ENCODE results near the gene PHLDA3. TPM values are rescaled to one million over a fixed set of nuclear protein-coding genes. Genes with fewer than 3 reads are reported as not detected.

The PHLDA3 gene
- total and polyA plus RNA-seq, 2 of the 13 experiments (the other 11 are each of a cell fraction or from before 2014, with no cell fraction given): 16.7 to 33.6 TPM

GRCh38 chr1:201481761-201482493, 12.9 kb upstream of the PHLDA3 start (continued):
- TF ChIP-seq, protein P1, sequence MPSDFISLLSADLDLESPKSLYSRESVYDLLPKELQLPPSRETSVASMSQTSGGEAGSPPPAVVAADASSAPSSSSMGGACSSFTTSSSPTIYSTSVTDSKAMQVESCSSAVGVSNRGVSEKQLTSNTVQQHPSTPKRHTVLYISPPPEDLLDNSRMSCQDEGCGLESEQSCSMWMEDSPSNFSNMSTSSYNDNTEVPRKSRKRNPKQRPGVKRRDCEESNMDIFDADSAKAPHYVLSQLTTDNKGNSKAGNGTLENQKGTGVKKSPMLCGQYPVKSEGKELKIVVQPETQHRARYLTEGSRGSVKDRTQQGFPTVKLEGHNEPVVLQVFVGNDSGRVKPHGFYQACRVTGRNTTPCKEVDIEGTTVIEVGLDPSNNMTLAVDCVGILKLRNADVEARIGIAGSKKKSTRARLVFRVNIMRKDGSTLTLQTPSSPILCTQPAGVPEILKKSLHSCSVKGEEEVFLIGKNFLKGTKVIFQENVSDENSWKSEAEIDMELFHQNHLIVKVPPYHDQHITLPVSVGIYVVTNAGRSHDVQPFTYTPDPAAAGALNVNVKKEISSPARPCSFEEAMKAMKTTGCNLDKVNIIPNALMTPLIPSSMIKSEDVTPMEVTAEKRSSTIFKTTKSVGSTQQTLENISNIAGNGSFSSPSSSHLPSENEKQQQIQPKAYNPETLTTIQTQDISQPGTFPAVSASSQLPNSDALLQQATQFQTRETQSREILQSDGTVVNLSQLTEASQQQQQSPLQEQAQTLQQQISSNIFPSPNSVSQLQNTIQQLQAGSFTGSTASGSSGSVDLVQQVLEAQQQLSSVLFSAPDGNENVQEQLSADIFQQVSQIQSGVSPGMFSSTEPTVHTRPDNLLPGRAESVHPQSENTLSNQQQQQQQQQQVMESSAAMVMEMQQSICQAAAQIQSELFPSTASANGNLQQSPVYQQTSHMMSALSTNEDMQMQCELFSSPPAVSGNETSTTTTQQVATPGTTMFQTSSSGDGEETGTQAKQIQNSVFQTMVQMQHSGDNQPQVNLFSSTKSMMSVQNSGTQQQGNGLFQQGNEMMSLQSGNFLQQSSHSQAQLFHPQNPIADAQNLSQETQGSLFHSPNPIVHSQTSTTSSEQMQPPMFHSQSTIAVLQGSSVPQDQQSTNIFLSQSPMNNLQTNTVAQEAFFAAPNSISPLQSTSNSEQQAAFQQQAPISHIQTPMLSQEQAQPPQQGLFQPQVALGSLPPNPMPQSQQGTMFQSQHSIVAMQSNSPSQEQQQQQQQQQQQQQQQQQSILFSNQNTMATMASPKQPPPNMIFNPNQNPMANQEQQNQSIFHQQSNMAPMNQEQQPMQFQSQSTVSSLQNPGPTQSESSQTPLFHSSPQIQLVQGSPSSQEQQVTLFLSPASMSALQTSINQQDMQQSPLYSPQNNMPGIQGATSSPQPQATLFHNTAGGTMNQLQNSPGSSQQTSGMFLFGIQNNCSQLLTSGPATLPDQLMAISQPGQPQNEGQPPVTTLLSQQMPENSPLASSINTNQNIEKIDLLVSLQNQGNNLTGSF (CRISPR knock-in tag; IDR thresholded peaks at IDR 0.05): no peak
- TF ChIP-seq ZNF580 (CRISPR knock-in tag; IDR thresholded peaks at IDR 0.05; ENCODE audit: borderline replicate concordance, low read depth) (peak; percentile 39; the same call in 1 of the 2 replicates), JUND (CRISPR knock-in tag; IDR thresholded peaks at IDR 0.05) (no peak), SRY (CRISPR knock-in tag; IDR thresholded peaks at IDR 0.05) (0 out of 2 replicates have a peak, but pooled peaks have one; percentile 22), IRX3 (CRISPR knock-in tag; IDR thresholded peaks at IDR 0.05; ENCODE audit: borderline replicate concordance, low read depth) (no peak), ELK4 (CRISPR knock-in tag; IDR thresholded peaks at IDR 0.05; ENCODE audit: borderline replicate concordance) (no peak), GFI1 (CRISPR knock-in tag; IDR thresholded peaks at IDR 0.05; ENCODE audit: borderline replicate concordance) (no peak), ZNF160 (CRISPR knock-in tag; IDR thresholded peaks at IDR 0.05) (no peak), GATA4 (IDR thresholded peaks at IDR 0.05; ENCODE audit: borderline replicate concordance, low read depth) (no peak), ETV6 (CRISPR knock-in tag; conservative IDR thresholded peaks at IDR 0.05) (no peak), ZNF18 (CRISPR knock-in tag; IDR thresholded peaks at IDR 0.05; ENCODE audit: insufficient replicate concordance) (no peak), ZNF558 (CRISPR knock-in tag; IDR thresholded peaks at IDR 0.05; ENCODE audit: borderline replicate concordance) (no peak), ZNF703 (CRISPR knock-in tag; IDR thresholded peaks at IDR 0.05; ENCODE audit: borderline replicate concordance) (no peak), NKX3-1 (CRISPR knock-in tag; IDR thresholded peaks at IDR 0.05) (no peak), NR3C1 (CRISPR knock-in tag; IDR thresholded peaks at IDR 0.05) (no peak), ZNF354B (CRISPR knock-in tag; IDR thresholded peaks at IDR 0.05) (no peak), MBD4 (IDR thresholded peaks at IDR 0.05; ENCODE audit: borderline replicate concordance, low read length) (no peak), ZNF451 (CRISPR knock-in tag; IDR thresholded peaks at IDR 0.05) (0 out of 2 replicates have a peak, but pooled peaks have one; percentile 23), ELF1 (CRISPR knock-in tag; IDR thresholded peaks at IDR 0.05) (peak; percentile 14; the same call in 1 of the 2 replicates), ZNF619 (CRISPR knock-in tag; IDR thresholded peaks at IDR 0.05) (no peak)
- TF ChIP-seq, protein P2, sequence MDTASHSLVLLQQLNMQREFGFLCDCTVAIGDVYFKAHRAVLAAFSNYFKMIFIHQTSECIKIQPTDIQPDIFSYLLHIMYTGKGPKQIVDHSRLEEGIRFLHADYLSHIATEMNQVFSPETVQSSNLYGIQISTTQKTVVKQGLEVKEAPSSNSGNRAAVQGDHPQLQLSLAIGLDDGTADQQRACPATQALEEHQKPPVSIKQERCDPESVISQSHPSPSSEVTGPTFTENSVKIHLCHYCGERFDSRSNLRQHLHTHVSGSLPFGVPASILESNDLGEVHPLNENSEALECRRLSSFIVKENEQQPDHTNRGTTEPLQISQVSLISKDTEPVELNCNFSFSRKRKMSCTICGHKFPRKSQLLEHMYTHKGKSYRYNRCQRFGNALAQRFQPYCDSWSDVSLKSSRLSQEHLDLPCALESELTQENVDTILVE (CRISPR knock-in tag; IDR thresholded peaks at IDR 0.05): no peak
